Measurements from ENCODE around the gene PFN1. TPM values are rescaled to one million over a fixed set of nuclear protein-coding genes. Genes with fewer than 3 reads are reported as not detected.

PFN1 gene
- total and polyA plus RNA-seq, 4 experiments from 2014 or later: 560 to 2,605 (median 1,406) TPM

GRCh38 chr17:4942760-4943508, 5.4 kb downstream of the PFN1 start:
- Mint-ChIP-seq H3K36me3 (peaks cover 52 to 63% of the 10 kb centered on the region in 2 donors), H3K4me3 (peak overlapping the region; percentile 95 to 100 (median 98)), H3K9me3 (peaks cover 0 to 2% (median 0%) of the 10 kb centered on the region in 8 donors), H3K27me3 (no peaks in the 10 kb centered on the region), H3K4me1 (peaks cover 56 to 89% (median 70%) of the 10 kb centered on the region in 4 donors), H3K27ac (peak overlapping the region; percentile 48 to 99 (median 81))
- no peaks in the 10 kb centered on the region for H3K27me3 ChIP-seq (ENCODE audit: insufficient read depth, low read length)
- CTCF ChIA-PET (ENCODE audit: partially characterized antibody): interaction anchor here (0.9 to 1.3 kb wide), 2 partner anchors 34 to 45 kb away, joined by 3 read pairs; partner anchors contain the start of gene CAMTA2
- intact Hi-C loops (cut with micrococcal nuclease): loop anchor here (5.0 kb wide), 1 partner anchor 211 kb away; the partner anchor contains the start of gene MED11
- H3K9me3 ChIP-seq (ENCODE audit: control insufficient read depth in 1 of 2, low read length in 2 of 2): no peaks in the 10 kb centered on the region
- peak overlapping the region; percentile 81 for H3K27ac ChIP-seq (ENCODE audit: low read depth, low read length)
- DNase-seq: peak in 1 of 5 donors; percentile 45
- H3K36me3 ChIP-seq (ENCODE audit: insufficient read depth, low read length): peaks cover 44% of the 10 kb centered on the region
- H3K4me3 ChIP-seq (ENCODE audit: low read length in 2 of 2): peak overlapping the region; percentile 36 to 99
- peaks cover 74% of the 10 kb centered on the region for H3K4me1 ChIP-seq (ENCODE audit: insufficient read depth, low read length)
- POLR2A ChIA-PET (ENCODE audit: partially characterized antibody): interaction anchor here (0.8 to 25.3 kb wide), 6 partner anchors 7 to 106 kb away, joined by 3 to 973 read pairs (median 4); partner anchors contain the start of genes ENO3, PFN1 and SPAG7

GRCh38 chr17:4941319-4941610, 7.1 kb downstream of the PFN1 start:
- peaks cover 40 to 60% of the 10 kb centered on the region in 2 donors for H3K36me3 Mint-ChIP-seq
- peaks cover 0 to 2% (median 0%) of the 10 kb centered on the region in 8 donors for H3K9me3 Mint-ChIP-seq
- intact Hi-C loops (cut with micrococcal nuclease): loop anchor here (2.0 to 5.0 kb wide), 4 partner anchors 38 to 209 kb away; partner anchors contain the start of genes CAMTA2, CHRNE and MED11
- ChIA-PET POLR2A (ENCODE audit: partially characterized antibody) (interaction anchor here (0.6 to 25.3 kb wide), 11 partner anchors 9 to 229 kb away, joined by 3 to 973 read pairs (median 13); partner anchors contain the start of genes ARRB2, C17orf107, CAMTA2 and CHRNE), CTCF (ENCODE audit: partially characterized antibody) (interaction anchor here (3.1 kb wide), 1 partner anchor 32 kb away, joined by 15 read pairs; no protein-coding TSS in a partner anchor)
- no peak for DNase-seq
- no peaks in the 10 kb centered on the region for H3K27me3 Mint-ChIP-seq
- peak overlapping the region; percentile 92 to 100 (median 98) for H3K27ac Mint-ChIP-seq
- Histone ChIP-seq H3K4me3 (ENCODE audit: low read length in 2 of 2) (peak overlapping the region; percentile 99), H3K9me3 (ENCODE audit: control insufficient read depth in 1 of 2, low read length in 2 of 2) (no peaks in the 10 kb centered on the region), H3K27me3 (ENCODE audit: insufficient read depth, low read length) (no peaks in the 10 kb centered on the region), H3K4me1 (ENCODE audit: insufficient read depth, low read length) (peaks cover 70% of the 10 kb centered on the region), H3K27ac (ENCODE audit: low read depth, low read length) (peak overlapping the region; percentile 81), H3K36me3 (ENCODE audit: insufficient read depth, low read length) (peaks cover 42% of the 10 kb centered on the region)
- H3K4me3 Mint-ChIP-seq: peak overlapping the region; percentile 95 to 100 (median 98)
- H3K4me1 Mint-ChIP-seq: peaks cover 55 to 77% (median 63%) of the 10 kb centered on the region in 4 donors

- Histone ChIP-seq H3K9me3 (ENCODE audit: control insufficient read depth in 1 of 2, low read length in 2 of 2) (no peaks in the 10 kb centered on the region), H3K4me1 (ENCODE audit: insufficient read depth, low read length) (peaks cover 65% of the 10 kb centered on the region), H3K27me3 (ENCODE audit: insufficient read depth, low read length) (no peaks in the 10 kb centered on the region), H3K36me3 (ENCODE audit: insufficient read depth, low read length) (peaks cover 38% of the 10 kb centered on the region), H3K4me3 (ENCODE audit: low read length in 2 of 2) (peak overlapping the region; percentile 99), H3K27ac (ENCODE audit: low read depth, low read length) (peak overlapping the region; percentile 81)
- peak overlapping the region; percentile 95 to 100 (median 98) for H3K4me3 Mint-ChIP-seq
- ChIA-PET POLR2A (ENCODE audit: partially characterized antibody) (interaction anchor here (0.6 to 25.3 kb wide), 26 partner anchors 9 to 797 kb away, joined by 3 to 973 read pairs (median 7); partner anchors contain the start of genes ARRB2, C17orf107, CAMTA2 and CHRNE), CTCF (ENCODE audit: partially characterized antibody) (interaction anchor here (0.6 to 3.1 kb wide), 14 partner anchors 11 to 231 kb away, joined by 3 to 19 read pairs (median 4); partner anchors contain the start of genes ARRB2, CAMTA2, CHRNE and ENO3)
- DNase-seq: peak; percentile 25 to 53 (median 37)
- peaks cover 37 to 60% of the 10 kb centered on the region in 2 donors for H3K36me3 Mint-ChIP-seq
- H3K27me3 Mint-ChIP-seq: no peaks in the 10 kb centered on the region
- peaks cover 51 to 77% (median 61%) of the 10 kb centered on the region in 4 donors for H3K4me1 Mint-ChIP-seq
- H3K27ac Mint-ChIP-seq: peak overlapping the region; percentile 92 to 100 (median 98)
- H3K9me3 Mint-ChIP-seq: peaks cover 0 to 2% (median 0%) of the 10 kb centered on the region in 8 donors
- intact Hi-C loops (cut with micrococcal nuclease): loop anchor here (1.0 to 5.0 kb wide), 7 partner anchors 8 to 230 kb away; partner anchors contain the start of genes ARRB2, CAMTA2, CHRNE and MED11
These were observed 7.6 kb downstream of the PFN1 start for GRCh38 chr17:4940555-4941318.

- H3K27me3 ChIP-seq (ENCODE audit: insufficient read depth, low read length): no peaks in the 10 kb centered on the region
- H3K4me3 Mint-ChIP-seq: peak within 1 kb of the TSS; percentile 95 to 100 (median 98)
- peaks cover 57% of the 10 kb centered on the region for H3K4me1 ChIP-seq (ENCODE audit: insufficient read depth, low read length)
- H3K36me3 ChIP-seq (ENCODE audit: insufficient read depth, low read length): peaks cover 31% of the 10 kb centered on the region
- peak; percentile 96 to 99 (median 99) for DNase-seq
- H3K9me3 Mint-ChIP-seq: peaks cover 0 to 2% (median 0%) of the 10 kb centered on the region in 8 donors
- intact Hi-C loops (cut with micrococcal nuclease): loop anchor here (1.0 to 5.0 kb wide), 7 partner anchors 8 to 230 kb away; partner anchors contain the start of genes ARRB2, CAMTA2, CHRNE and MED11
- H3K27ac Mint-ChIP-seq: peak within 1 kb of the TSS; percentile 92 to 100 (median 98)
- ChIA-PET POLR2A (ENCODE audit: partially characterized antibody) (interaction anchor here (0.6 to 25.3 kb wide), 33 partner anchors 10 to 796 kb away, joined by 3 to 973 read pairs (median 5); partner anchors contain the start of genes ARRB2, C17orf107, CAMTA2 and CHRNE), CTCF (ENCODE audit: partially characterized antibody) (interaction anchor here (0.6 to 3.1 kb wide), 17 partner anchors 12 to 230 kb away, joined by 3 to 19 read pairs (median 4); partner anchors contain the start of genes ARRB2, CAMTA2, CHRNE and ENO3)
- no peaks in the 10 kb centered on the region for H3K27me3 Mint-ChIP-seq
- peak within 1 kb of the TSS; percentile 99 for H3K4me3 ChIP-seq (ENCODE audit: low read length in 2 of 2)
- no peaks in the 10 kb centered on the region for H3K9me3 ChIP-seq (ENCODE audit: control insufficient read depth in 1 of 2, low read length in 2 of 2)
- H3K4me1 Mint-ChIP-seq: peaks cover 43 to 71% (median 54%) of the 10 kb centered on the region in 4 donors
- H3K36me3 Mint-ChIP-seq: peaks cover 30 to 52% of the 10 kb centered on the region in 2 donors
- peak within 1 kb of the TSS; percentile 81 for H3K27ac ChIP-seq (ENCODE audit: low read depth, low read length)
These were observed 8.4 kb downstream of the PFN1 start, which contains the start of the genes RNF167 and SLC25A11 for GRCh38 chr17:4939796-4940554. RNF167 (plus strand) TSS chr17:4940268; CDS start chr17:4940910, 642 bp downstream. SLC25A11 (minus strand) TSS chr17:4940046; CDS start chr17:4939910, 136 bp downstream.

- Mint-ChIP-seq H3K27me3 (no peaks in the 10 kb centered on the region), H3K4me1 (peaks cover 41 to 69% (median 53%) of the 10 kb centered on the region in 4 donors), H3K36me3 (peaks cover 27 to 47% of the 10 kb centered on the region in 2 donors), H3K27ac (peak overlapping the region; percentile 89 to 99 (median 92)), H3K4me3 (peak overlapping the region; percentile 91 to 100 (median 97)), H3K9me3 (peaks cover 0 to 2% (median 0%) of the 10 kb centered on the region in 8 donors)
- peaks cover 26% of the 10 kb centered on the region for H3K36me3 ChIP-seq (ENCODE audit: insufficient read depth, low read length)
- H3K9me3 ChIP-seq (ENCODE audit: control insufficient read depth in 1 of 2, low read length in 2 of 2): no peaks in the 10 kb centered on the region
- ChIA-PET CTCF (ENCODE audit: partially characterized antibody) (interaction anchor here (0.6 to 3.1 kb wide), 14 partner anchors 12 to 230 kb away, joined by 3 to 19 read pairs (median 4); partner anchors contain the start of genes ARRB2, CAMTA2, CHRNE and SPAG7), POLR2A (ENCODE audit: partially characterized antibody) (interaction anchor here (0.7 to 25.3 kb wide), 28 partner anchors 10 to 796 kb away, joined by 3 to 973 read pairs (median 6); partner anchors contain the start of genes ARRB2, C17orf107, CAMTA2 and CHRNE)
- DNase-seq: no peak
- H3K27me3 ChIP-seq (ENCODE audit: insufficient read depth, low read length): no peaks in the 10 kb centered on the region
- peak overlapping the region; percentile 89 to 99 for H3K4me3 ChIP-seq (ENCODE audit: low read length in 2 of 2)
- peak overlapping the region; percentile 81 for H3K27ac ChIP-seq (ENCODE audit: low read depth, low read length)
- intact Hi-C loops (cut with micrococcal nuclease): no loop called here
- H3K4me1 ChIP-seq (ENCODE audit: insufficient read depth, low read length): peaks cover 54% of the 10 kb centered on the region
These were observed 8.9 kb downstream of the PFN1 start for GRCh38 chr17:4939546-4939795.

All from CD4-positive, alpha-beta memory T cell (primary cell).